Activated CD4-positive, alpha-beta T cell treated with anti-CD3 and anti-CD28 coated beads, Interleukin-2, amount 10 ng/mL, durations not matched to agents 24 days and 14 days (primary cell): ENCODE data around the gene UBE3B. TPM values are rescaled to one million over a fixed set of nuclear protein-coding genes. Genes with fewer than 3 reads are reported as not detected.
A peak's percentile ranks its signal among the peaks of the same experiment; 100 is the strongest.

Experiments
- DNase-seq: peaks from one replicate; pipeline ENCODE4 v3.0.0; 2022
- H3K27ac Mint-ChIP-seq: one replicate; pipeline ENCODE4 v1.8.0; 2022; ENCODE audit warnings: mild to moderate bottlenecking, mixed read lengths
- H3K27me3 Mint-ChIP-seq: one replicate; pipeline ENCODE4 v1.8.0; 2022; ENCODE audit warnings: mixed read lengths
- H3K36me3 Mint-ChIP-seq: one replicate; pipeline ENCODE4 v1.8.0; 2022; ENCODE audit warnings: low read depth, mild to moderate bottlenecking, mixed read lengths
- H3K4me1 Mint-ChIP-seq: one replicate; pipeline ENCODE4 v1.8.0; 2021; ENCODE audit warnings: mixed read lengths
- H3K4me3 Mint-ChIP-seq: one replicate; pipeline ENCODE4 v1.8.0; 2022; ENCODE audit warnings: mild to moderate bottlenecking, moderate library complexity, mixed read lengths
- H3K9me3 Mint-ChIP-seq: one replicate; pipeline ENCODE4 v1.8.0; 2021; ENCODE audit warnings: mixed read lengths
- intact Hi-C: fragments of 100-400 bp; cut with micrococcal nuclease; formaldehyde crosslinking; loops from one replicate; pipeline ENCODE4 v1.15.1; 2023
- total RNA-seq: library from RNA; stranded (reverse); gene quantifications from 2 replicates; pipeline ENCODE4 v1.2.3, GENCODE V29; 2022

Gene UBE3B
- total RNA-seq, 1 donor from 2014 or later = 32.2 TPM

GRCh38 chr12:109488051-109488665 lies 10.7 kb downstream of the UBE3B start:
- DNase-seq = no peak
- Mint-ChIP-seq H3K4me3 (no peak overlapping the region), H3K27ac (no peak overlapping the region), H3K4me1 (no peaks in the 10 kb centered on the region), H3K9me3 (no peaks in the 10 kb centered on the region), H3K36me3 (peaks cover 40% of the 10 kb centered on the region), H3K27me3 (no peaks in the 10 kb centered on the region)
- intact Hi-C loops = no loop called here

DNA sequence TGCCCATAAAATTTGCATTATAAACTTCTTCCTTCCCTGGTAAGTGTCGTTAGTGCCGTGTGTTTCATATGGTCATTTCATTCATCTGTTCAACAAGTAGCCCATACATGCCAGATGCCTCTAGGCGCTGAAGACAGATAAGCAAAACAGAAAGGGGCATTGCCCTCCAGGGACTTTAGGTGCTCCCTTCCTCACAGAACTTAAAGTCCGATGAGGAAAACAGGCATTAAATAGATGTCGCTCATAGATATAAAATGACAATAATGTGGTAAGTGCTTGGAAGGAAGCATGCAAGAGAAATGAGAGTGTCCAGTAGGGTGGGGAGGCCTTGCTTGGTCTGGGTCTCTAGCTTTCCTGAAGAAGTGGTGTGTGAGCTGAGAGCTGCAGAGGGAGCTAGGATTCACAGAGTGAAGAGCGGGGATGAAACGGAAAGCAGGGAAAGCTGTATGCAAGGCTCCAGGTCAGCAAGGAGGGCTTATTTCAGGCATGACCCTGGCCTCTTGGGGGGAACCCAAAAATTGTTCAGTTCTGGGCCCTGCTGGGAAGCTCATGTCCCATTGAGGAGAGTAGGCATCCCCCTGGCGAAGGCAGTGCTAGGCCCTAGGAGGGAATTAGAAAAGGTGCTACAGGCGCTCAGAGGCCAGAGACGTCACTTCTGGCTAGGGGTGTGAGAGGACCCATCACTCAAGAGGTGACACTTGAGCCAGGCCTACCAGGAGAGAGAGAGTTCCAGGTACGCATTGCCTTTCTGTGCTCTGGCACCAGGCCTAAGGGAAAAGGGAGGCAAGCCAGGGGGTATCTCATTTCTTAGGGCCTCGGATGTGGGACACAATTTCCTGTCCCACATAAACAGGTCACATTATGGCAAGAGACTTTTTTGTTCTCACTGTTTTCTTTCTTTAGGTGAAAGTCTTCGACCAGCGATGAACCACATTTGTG lies 11.9 kb downstream of the UBE3B start:
- Mint-ChIP-seq H3K9me3 (no peaks in the 10 kb centered on the region), H3K4me3 (no peak overlapping the region), H3K36me3 (peaks cover 40% of the 10 kb centered on the region), H3K4me1 (no peaks in the 10 kb centered on the region), H3K27ac (no peak overlapping the region), H3K27me3 (no peaks in the 10 kb centered on the region)
- no peak for DNase-seq
- intact Hi-C loops = no loop called here

- Mint-ChIP-seq H3K4me1 (peaks cover 3% of the 10 kb centered on the region), H3K36me3 (peaks cover 41% of the 10 kb centered on the region), H3K4me3 (no peak overlapping the region), H3K27me3 (no peaks in the 10 kb centered on the region), H3K27ac (no peak overlapping the region), H3K9me3 (no peaks in the 10 kb centered on the region)
- intact Hi-C loops = no loop called here
- no peak for DNase-seq
Measured at GRCh38 chr12:109489955-109490565, 12.6 kb downstream of the UBE3B start.

DNA sequence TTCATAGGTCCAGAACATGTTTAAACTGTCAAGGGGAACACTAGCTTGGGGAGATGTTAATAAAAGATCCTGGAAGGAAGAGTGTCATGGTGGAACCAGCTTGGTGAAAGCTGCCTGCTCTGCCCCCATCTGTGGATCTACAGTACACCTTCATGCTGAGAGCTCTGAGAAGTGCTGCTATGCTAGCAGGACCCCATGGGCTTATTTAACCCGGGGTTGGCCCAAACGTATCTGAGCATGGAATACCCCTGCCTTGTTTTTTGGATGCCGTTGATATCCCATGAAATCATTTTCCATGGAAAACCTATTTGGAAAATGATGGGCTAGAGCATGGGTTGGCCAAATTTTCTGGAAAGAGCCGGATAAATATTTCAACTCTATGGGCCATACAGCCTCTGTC lies 14.2 kb downstream of the UBE3B start:
- Mint-ChIP-seq H3K27me3 (no peaks in the 10 kb centered on the region), H3K36me3 (peaks cover 38% of the 10 kb centered on the region), H3K4me3 (no peak overlapping the region), H3K4me1 (peaks cover 4% of the 10 kb centered on the region), H3K27ac (no peak overlapping the region), H3K9me3 (no peaks in the 10 kb centered on the region)
- no peak for DNase-seq
- intact Hi-C loops = no loop called here

DNA sequence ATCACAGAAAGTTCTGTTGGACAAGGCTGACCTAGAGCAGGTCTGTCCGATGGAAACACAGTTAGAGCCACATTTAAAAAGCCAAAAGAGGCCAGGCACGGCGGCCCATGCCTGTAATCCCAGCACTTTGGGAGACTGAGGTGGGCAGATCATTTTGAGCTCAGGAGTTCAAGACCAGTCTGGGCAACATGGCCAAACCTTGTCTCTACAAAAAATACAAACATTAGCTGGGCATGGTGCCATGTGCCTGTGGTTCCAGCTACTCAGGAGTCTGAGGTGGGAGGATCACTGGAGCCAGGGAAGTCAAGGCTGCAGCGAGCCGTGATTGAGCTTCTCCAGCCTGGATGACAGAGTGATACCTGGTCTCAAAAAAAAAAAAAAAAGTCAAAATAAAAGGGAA lies 14.9 kb downstream of the UBE3B start:
- H3K36me3 Mint-ChIP-seq = peaks cover 38% of the 10 kb centered on the region
- DNase-seq = no peak
- no peak overlapping the region for H3K4me3 Mint-ChIP-seq
- intact Hi-C loops = no loop called here
- H3K4me1 Mint-ChIP-seq = peaks cover 4% of the 10 kb centered on the region
- no peaks in the 10 kb centered on the region for H3K9me3 Mint-ChIP-seq
- H3K27me3 Mint-ChIP-seq = no peaks in the 10 kb centered on the region
- no peak overlapping the region for H3K27ac Mint-ChIP-seq

GRCh38 chr12:109493090-109493489 lies 15.7 kb downstream of the UBE3B start:
- Mint-ChIP-seq H3K4me3 (no peak overlapping the region), H3K36me3 (peaks cover 37% of the 10 kb centered on the region), H3K4me1 (peaks cover 4% of the 10 kb centered on the region), H3K27me3 (no peaks in the 10 kb centered on the region), H3K9me3 (no peaks in the 10 kb centered on the region), H3K27ac (peak overlapping the region; percentile 30)
- intact Hi-C loops = no loop called here
- no peak for DNase-seq

DNA sequence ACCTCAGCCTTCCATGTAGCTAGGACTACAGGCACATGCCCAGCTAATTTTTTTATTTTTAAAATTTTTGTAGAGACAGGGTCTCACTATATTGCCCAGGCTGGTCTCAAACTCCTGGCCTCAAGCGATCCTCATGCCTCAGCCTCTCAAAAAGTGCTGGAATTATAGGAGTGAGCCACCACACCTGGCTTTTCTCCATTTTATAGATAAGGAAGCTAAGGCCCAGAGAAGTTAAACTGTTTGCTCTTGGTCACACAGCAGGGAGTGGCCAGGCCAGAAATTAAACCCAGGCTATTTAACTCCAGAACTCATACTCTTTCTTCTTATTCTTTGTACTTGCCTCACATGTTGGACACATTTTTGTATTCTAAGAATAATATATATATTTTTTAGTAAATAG lies 16.5 kb downstream of the UBE3B start:
- intact Hi-C loops = no loop called here
- H3K4me3 Mint-ChIP-seq = no peak overlapping the region
- DNase-seq = no peak
- H3K27ac Mint-ChIP-seq = no peak overlapping the region
- H3K4me1 Mint-ChIP-seq = peaks cover 4% of the 10 kb centered on the region
- H3K36me3 Mint-ChIP-seq = peaks cover 37% of the 10 kb centered on the region
- no peaks in the 10 kb centered on the region for H3K9me3 Mint-ChIP-seq
- no peaks in the 10 kb centered on the region for H3K27me3 Mint-ChIP-seq

GRCh38 chr12:109494348-109494881 lies 17.0 kb downstream of the UBE3B start:
- Mint-ChIP-seq H3K4me3 (no peak overlapping the region), H3K27ac (no peak overlapping the region), H3K4me1 (peaks cover 4% of the 10 kb centered on the region), H3K9me3 (no peaks in the 10 kb centered on the region), H3K36me3 (peaks cover 33% of the 10 kb centered on the region), H3K27me3 (no peaks in the 10 kb centered on the region)
- intact Hi-C loops = no loop called here
- DNase-seq = no peak

DNA sequence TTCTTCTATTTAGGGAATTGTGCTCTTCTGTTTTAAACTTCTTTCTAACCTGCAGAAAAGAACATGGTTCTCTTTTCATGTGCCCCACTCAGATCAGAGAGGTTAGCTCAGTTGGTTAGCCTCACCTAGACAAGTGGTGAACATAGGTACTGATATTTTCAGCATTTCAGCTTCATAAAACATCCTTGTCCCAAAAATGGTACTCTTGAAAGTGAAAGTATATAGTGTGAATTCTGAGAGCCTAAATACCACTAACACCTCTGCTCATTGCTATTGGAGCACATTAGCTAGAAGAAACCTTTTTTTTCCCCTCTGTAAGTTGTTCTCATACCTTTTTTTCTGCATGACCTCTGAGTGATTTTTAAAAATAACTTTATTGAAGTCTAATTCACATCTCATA lies 17.6 kb downstream of the UBE3B start:
- no peak for DNase-seq

GRCh38 chr12:109496306-109496705 lies 18.9 kb downstream of the UBE3B start:
- no peak overlapping the region for H3K4me3 Mint-ChIP-seq
- intact Hi-C loops = no loop called here
- no peaks in the 10 kb centered on the region for H3K9me3 Mint-ChIP-seq
- peaks cover 4% of the 10 kb centered on the region for H3K4me1 Mint-ChIP-seq
- H3K36me3 Mint-ChIP-seq = peaks cover 28% of the 10 kb centered on the region
- no peak for DNase-seq
- no peaks in the 10 kb centered on the region for H3K27me3 Mint-ChIP-seq
- H3K27ac Mint-ChIP-seq = no peak overlapping the region

More for the DNA sequence above, 17.6 kb downstream of the UBE3B start:
- Mint-ChIP-seq H3K36me3 (peaks cover 31% of the 10 kb centered on the region), H3K4me1 (peaks cover 4% of the 10 kb centered on the region), H3K9me3 (no peaks in the 10 kb centered on the region), H3K27me3 (no peaks in the 10 kb centered on the region), H3K27ac (no peak overlapping the region), H3K4me3 (no peak overlapping the region)
- intact Hi-C loops = no loop called here

GRCh38 chr12:109497675-109498074 lies 20.2 kb downstream of the UBE3B start:
- intact Hi-C loops = no loop called here
- Mint-ChIP-seq H3K9me3 (no peaks in the 10 kb centered on the region), H3K27me3 (no peaks in the 10 kb centered on the region)

DNA sequence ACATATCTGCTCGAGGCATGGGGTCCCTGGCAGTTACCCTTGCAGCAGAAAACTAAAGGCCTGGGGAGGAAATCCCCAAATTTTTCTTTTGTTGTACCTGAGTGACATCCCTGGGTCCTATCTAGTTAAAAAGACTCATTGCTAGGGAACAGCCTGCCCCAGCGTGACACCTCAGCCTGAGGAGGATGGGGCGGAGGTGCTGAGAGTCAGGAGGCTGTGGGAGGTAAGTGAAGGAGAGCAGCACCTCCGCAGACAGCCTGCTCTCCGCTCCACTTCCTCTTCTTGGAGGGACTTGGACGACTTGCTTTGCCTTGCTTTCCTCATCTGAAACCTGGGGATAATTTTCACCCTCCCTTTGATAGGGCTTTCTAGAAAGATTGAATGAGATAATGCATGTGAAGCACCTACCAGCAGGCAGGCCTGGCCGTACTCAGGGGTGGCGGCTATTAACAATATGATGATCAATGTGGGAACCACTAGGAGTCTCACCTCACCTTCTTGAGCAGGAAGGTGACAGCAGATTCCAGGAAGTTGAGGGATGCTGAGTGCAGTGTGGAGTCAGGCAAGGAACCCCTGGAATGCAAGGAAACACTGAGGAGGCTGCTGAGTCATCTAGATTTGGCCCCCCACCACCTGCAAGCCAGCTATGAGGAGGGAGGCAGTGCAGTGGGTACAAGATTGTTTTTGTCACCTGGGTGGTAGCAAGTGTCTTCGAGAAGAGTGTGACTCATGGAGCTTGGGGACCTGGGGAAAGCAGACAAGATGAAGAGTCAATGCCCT lies 23.2 kb downstream of the UBE3B start:
- peaks cover 33% of the 10 kb centered on the region for H3K36me3 Mint-ChIP-seq
- no peak for DNase-seq
- intact Hi-C loops = no loop called here
- no peak overlapping the region for H3K4me3 Mint-ChIP-seq
- no peaks in the 10 kb centered on the region for H3K4me1 Mint-ChIP-seq
- H3K9me3 Mint-ChIP-seq = no peaks in the 10 kb centered on the region
- no peaks in the 10 kb centered on the region for H3K27me3 Mint-ChIP-seq
- no peak overlapping the region for H3K27ac Mint-ChIP-seq

More at GRCh38 chr12:109497675-109498074, 20.2 kb downstream of the UBE3B start:
- Mint-ChIP-seq H3K36me3 (peaks cover 28% of the 10 kb centered on the region), H3K4me1 (peaks cover 4% of the 10 kb centered on the region), H3K27ac (no peak overlapping the region), H3K4me3 (no peak overlapping the region)
- no peak for DNase-seq

GRCh38 chr12:109501299-109501698 lies 23.9 kb downstream of the UBE3B start:
- Mint-ChIP-seq H3K4me1 (no peaks in the 10 kb centered on the region), H3K27me3 (no peaks in the 10 kb centered on the region), H3K27ac (no peak overlapping the region), H3K4me3 (no peak overlapping the region), H3K9me3 (no peaks in the 10 kb centered on the region), H3K36me3 (peaks cover 35% of the 10 kb centered on the region)
- DNase-seq = no peak
- intact Hi-C loops = no loop called here
